Hippocampal formation (tissue), 2 donors: Measurements from ENCODE around the gene DYSF.

ENCODE experiments used
- DNase-seq, 2 donors: peaks; one replicate each; lab custom pipeline; 2025; lab: John Stamatoyannopoulos, UW

The DYSF gene

DNA sequence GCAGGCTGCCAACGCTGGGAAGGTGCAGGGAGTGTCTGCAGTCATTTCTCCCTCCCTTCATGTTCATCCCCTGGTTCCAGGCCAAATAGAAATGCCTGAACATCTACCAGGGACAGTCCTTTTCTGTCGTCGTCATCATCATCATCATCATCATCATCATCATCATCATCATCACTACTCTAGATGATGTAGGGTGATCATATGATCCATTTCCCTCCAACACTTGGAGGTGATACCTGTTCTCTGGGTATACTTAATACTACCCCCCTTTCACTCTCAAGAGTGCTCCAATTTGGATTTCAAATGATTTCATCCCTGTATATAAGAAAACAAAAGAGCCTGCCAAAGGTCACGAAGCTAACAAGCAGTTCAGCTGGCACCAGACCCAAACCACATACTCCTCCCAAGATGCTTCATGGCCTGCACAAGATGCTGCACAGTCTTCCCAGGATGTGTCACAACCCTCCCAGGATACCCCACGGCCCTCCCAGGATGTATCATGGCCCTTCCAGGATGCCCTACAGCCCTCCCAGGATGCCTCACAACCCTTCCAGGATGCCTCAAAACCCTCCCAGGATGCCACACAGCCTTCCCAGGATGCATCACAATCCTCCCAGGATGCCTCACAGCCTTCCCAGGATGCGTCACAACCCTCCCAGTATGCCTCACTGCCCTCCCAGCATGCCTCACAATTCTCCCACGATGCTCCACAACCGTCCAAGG lies 257.9 kb downstream of the DYSF start:
- DNase-seq, result no peak

DNA sequence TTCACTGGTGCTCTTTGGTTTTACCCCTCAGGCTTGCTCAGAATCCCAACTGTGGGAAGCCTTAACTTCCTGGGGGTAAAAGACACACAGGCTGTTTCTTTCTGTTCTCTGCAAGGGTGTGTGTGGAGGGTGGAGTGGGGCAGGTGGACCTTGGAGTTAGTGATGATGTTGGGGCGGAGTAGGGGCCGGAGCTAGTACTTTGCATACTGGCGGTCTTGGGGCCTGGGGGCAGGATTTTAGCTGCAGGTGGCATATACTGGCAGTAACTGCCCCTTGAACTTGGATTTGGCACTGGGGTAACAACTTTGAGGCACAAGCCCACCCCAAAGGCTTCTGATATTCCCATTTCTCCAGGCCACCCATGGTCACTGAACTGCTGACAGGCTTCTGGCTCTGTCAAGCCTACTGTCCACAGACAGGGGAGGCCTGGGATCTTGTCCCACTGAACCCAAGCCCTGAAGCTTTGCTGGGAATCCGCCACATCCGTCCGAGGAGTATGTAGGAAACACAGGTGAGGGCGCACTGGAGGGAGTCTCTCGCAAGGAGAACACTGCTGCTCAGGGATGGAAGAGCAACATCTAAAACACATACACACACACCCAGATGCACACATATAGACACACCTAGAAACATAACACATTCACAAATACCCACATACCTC lies 258.9 kb downstream of the DYSF start:
- DNase-seq, result no peak

DNA sequence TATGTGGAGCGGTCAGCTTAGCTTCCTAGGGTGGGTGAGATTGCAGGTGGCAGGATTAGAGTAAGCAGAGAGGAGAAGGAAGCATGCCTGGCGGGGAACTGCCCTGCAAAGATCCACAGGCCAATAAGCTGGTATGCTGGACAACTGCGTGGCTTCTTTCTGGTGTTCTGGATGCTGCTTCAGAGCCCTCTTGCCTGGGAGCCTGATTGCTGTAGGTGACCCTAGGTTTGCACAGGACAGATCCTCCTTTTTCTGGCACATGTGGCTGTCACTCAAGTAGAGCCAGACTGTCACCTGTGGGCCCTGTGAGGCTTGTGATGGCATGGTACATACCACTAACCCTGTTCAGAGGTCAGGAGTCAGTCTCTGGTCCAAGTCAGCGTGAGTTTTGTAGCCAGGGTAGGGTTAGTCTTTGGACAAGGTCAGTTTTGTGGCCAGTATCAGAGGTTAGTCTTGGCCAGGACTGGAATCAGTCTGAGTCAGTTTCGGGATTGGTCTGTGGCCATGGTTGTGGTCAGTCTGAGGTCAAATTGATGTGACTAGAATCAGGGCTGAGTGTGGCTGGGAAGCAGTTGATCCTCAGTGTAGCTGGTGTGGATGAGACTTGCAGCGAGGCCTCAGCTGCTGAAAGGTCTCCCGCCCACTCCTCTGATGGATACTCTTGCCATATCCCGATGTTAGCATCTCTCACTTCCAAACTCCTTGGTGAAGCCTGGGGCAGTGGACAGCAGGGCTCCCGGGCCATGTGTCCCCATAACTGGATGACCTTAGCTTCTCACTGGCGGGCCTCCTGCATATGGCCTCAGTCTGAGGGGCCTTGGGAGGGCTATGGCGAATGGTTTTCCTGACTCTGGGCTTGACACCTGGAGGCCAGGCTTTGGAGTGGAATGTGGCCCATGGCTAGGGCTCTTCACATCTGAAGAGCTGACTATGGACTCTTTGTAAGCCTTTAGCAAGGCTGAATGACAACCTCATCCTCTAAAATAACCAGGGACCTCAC lies 260.5 kb downstream of the DYSF start:
- DNase-seq, result no peak

DNA sequence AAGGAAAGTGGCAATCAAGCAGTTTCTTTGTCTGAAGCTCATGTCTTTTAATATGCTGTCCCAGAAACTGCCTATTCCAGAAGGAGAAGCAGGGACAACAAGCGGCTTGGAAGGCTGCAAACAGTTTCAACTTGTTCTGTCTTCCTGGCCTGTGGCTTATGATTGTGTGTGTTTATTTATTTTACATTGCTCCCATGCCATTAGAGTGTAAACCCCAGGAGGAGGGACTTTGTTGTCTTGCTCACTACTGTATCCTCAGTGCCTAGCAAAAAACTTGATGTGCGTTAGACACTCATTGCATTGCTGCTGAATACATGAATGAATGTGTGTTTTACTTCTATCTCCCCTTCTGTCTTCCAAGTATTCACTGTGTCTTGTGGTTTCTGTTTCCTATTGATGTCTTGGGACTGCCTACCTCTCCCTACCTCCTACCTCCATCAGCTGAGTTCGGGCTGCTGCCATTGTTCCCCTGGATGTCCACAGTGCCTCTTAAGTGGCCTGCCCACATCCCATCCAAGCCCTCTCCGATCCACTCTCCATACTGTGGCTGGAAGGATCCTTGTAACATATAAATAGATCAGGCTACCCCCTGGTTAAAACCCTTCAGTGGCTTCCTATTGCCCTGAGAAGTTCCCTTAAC lies 261.4 kb downstream of the DYSF start:
- no peak for DNase-seq

DNA sequence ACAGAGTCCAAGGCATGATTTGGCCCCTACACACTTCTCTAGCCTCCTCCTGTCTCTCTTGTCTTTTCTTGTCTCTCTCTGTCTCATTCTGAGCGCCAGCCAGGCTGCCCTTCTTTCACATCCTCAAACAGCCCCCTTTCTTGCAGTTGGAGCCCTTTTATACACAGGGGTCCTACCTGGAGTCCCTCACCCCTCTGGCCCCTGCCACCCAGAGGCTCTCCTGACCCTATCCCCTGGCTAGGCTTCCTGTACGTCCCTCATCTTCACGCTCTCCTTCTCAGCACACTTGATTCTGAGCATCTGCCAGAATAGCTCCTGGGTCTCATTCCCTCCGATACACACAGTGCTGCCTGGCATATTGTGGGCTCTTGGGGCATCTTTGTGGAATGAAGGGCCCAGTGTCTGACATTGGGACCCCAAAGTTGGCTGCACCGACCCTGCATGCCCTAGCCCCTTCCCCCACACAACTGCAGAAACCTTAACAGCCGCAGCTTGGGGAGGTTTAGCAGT lies 261.9 kb downstream of the DYSF start:
- no peak for DNase-seq

DNA sequence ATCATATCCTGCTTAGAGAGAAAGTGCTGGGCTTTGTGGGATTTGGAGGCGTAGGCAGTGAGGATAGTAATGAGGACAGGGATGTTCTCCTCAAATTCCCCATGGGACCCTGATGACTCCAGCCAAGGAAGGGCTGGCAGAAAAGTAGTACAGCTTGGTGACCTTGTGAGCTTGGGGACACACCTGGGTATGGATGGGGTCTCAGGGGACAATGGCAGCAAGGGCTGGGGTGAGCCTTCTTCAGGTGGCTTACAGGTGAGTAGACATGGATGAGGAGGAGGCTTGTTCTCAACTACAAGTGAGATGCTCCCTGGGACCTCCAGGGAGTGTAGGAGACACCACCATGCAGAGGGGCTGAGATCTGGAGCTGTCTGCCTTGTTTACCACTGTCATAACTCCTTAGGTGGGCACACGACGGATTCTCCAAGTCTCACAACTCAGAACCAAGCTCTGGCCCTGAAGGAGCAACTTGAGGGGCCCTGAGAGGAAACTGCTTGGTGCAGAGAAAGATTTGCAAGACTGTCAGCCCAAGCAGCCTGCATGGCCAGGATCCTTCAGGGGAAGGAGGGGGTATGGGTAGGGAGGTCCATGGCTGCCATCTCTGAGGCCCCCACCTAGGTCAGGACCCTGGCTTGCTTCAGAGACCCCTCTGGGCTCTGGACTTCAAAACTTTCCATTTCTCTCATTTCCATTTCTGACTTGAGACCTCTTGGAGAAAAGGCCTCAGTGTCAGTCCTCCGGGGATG lies 262.8 kb downstream of the DYSF start:
- DNase-seq, result no peak

DNA sequence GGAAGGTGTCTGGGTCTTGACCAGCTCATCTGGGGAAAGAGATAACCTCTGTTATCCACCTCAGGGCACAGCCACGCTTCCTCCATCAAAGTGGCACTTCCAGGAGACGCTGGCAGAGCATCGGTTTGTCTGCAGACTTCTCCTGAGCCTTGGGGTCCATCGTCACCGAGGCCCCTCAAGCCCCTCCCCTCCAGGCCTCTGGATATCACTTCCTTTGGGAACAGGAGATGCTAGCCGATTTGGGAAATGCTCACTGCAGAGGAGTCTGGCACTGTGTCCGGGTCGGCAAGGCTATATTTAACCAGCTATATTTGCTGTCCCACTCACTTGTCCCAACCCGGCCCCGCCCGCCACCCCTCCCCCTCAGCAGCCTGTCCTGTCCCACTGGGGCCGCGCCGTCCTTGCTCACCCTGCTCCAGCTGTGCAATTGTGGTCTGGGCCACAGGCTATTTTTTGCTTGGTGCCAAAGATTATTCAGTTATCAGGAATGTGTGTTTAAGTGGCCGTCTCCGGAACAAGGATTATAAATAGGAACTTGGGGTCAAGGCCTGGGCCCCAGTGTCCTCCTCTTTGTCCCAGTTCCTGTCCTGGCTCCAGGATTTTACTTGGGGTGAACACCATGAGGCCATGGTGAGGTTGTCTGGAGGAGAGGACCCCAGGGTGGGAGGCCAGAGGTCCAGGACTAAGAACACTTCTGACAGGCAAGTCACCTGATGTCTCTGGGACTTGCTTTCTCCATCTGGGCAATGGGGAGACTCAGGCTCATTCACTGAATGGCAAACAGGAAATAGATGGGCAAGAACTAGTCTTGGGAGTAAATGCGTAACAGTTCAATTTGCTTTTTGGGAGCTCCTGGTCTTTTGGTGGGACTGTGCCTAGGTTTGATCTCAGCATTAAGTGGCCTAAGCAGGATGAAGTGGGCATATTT lies 263.6 kb downstream of the DYSF start:
- no peak for DNase-seq

DNA sequence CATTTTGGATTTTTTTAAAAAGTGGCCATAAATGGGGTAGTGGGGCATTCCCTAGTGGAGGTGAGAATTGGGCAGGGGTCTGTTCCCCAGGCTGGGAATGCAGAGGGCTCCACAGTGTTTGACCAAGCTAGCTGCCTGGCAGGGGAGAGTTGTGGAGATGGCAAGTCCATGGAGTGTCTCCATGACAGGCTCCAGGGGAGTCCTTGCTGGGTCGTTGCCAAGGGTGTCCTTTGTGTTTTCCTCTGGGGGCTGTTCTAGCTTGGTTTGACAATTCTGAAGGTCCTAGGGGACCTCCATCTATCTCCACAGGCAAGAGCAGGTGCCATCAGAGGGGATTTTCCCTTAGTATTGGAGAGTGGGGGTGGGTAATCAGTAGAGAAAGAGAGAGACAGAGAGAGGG lies 265.3 kb downstream of the DYSF start:
- no peak for DNase-seq

DNA sequence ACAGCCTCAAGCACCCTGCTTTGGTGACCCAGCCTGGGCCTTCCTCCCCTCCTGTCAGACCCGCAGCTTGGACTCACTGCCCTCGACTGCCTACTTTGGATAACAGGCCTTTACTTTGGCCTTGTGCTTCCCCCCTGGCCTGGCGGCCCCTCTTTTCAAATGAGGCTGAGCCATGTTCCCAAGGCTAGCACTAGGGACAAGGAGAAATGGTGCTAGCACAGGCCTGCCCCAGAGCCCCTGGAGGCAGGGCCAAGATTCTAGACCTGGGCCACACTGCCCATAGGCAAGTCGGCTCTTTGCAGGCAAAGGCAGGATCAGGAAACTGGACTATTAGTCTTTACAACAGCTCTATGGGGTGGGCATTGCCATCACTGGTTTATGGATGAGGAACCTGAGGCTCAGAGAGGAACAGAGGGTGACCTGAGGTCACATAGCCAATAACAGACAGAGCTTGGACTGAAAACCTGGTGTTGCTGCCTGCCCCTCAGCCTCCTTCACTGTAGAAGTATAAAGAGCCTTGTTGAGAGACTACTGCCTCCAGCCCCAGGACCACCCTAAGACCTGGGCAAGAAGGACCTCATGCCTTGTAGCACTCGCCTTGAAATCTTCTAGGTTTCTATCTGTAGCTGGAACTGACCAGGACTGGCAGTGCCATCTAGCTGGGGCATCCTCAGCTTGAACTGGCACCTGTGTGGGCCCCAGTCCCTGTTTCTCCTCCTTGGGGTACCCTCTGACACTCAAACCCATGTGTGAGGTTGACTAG lies 266.3 kb downstream of the DYSF start:
- no peak for DNase-seq

DNA sequence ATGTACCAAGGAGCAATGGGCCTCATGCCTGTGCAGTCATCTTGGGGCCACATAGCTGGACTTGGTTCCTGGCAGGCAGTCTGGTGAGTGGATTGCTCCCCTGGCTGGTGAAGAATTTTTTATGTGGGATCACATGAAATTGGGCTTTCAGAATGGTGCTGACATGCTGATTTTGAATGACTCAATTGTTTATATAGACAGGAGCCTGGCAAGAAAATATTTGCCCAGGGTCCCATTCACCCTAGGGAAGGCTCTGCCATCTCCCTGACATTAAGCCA lies 266.9 kb downstream of the DYSF start:
- DNase-seq, result no peak

DNA sequence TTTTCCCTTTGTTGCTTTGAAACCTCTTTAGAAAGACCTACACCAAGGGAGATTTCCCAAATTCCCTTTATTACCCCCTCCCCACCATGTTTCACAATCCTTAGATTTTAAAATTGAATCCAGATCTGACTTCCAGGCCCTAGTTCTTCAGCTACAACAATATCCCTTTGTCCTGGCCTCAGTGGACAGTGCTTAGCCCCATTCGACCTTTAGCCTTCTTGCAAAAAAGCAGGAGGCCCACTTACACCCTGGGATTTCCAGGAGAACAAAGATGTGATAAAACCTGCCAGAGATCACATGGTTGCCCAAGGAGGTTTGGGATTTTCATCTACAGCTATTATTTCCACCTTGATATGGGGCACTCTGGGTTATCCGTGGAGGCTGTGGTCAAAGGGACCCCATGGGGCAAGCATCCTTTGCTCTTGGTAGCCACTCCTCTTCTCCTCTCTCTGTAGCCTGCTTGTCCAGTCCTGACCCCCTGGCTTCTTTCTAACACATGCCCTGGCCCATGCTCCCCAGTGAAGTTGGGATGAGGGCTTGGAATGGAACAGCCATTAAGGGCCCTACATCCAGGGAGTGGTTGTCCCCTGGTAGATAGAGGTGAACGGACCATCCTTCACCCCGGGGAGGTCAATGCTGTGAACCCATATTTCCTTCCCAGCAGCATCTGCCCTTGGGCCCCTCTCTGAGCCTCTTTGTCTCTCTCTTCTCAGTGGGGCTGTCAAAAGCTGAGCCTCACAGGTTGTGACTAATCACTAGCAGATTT lies 267.4 kb downstream of the DYSF start:
- no peak for DNase-seq

DNA sequence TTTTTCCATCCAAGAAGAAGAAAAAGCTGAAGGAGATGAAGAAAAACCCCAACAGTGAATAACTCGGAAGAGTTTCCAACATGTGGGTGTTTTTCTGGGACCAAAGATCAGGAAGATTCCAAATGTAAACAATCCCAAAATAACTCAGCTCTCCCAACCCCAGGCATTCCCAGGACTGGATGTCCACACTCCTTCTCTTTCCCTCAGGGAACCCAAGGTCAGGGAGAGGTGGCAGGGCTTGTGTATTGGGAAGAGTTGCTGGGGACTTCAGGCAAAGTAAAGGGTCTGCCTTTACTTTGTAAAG lies 268.0 kb downstream of the DYSF start:
- DNase-seq, result no peak

DNA sequence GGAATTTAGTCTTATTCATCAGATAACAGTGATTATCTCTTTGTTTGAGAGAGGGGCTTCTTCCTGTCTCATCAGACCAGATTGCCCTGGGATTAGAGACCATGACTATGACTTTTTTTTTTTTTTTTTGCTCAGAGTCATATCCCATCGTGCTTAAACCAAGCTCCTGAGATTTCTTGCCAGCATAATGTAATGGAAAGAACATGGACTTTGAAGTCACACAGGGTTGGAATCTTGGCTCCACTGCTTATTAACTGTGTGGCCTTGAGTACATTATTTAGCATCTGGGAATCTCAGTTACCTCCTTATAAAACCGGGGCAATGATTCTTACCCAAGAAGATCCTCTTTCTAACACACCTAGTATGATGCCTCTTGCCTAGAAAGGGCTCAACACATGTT lies 268.3 kb downstream of the DYSF start:
- DNase-seq, result no peak

DNA sequence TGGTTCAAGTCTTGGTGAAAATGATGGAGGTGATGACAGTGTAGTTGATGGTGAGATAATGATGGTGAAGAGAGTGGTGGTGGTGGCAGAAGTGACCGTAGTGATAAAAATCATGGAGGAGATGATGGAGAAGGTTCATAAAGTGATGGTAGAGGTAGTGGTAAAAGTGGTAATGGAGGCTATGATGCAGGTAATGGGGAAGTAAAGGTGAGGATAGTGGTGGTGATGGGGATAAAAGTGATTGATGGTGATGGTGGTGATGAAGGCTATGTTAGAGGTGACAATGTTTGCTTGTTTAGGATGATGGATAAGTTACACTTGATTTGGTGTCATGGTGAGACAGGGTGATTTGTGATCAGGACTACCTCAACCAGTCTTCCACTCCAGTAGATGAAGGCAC lies 268.9 kb downstream of the DYSF start:
- no peak for DNase-seq

DNA sequence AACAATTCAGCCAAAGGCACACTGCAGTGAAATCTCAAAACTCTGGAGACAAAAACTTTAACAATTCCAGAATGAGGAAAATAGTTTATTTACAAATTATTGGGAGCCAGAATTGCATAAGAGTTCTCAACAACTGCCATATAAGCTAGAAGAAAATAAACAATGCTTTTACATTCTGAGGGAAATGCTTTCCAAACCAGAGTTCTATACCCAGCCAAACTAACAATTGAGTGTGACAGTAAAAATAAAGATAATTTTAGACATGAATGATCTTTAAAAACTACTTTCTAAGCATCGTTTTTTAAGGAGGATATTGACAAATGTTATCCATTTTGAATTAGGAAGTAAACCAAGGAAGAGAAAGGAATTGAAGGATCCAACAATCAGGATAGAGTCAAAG lies 271.4 kb downstream of the DYSF start:
- DNase-seq, result no peak

DNA sequence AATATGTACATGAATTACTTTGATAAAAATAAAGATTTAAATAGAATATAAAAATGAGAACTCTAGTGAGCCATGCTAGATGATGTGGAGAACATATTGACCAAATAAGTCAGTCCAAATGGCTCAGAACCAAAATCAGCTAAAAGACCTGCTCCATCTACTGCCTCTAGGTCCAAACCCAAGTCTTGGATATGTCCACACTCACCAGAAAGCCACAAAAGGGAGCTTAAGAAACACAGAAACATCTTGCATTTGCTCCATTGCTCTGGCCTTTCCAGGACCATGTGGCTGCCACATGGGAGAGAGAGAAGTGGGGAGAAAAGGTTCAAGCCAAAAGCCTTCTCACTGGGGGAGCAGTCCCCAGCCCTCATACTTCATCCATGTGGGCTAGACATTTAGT lies 272.5 kb downstream of the DYSF start:
- DNase-seq, result no peak

DNA sequence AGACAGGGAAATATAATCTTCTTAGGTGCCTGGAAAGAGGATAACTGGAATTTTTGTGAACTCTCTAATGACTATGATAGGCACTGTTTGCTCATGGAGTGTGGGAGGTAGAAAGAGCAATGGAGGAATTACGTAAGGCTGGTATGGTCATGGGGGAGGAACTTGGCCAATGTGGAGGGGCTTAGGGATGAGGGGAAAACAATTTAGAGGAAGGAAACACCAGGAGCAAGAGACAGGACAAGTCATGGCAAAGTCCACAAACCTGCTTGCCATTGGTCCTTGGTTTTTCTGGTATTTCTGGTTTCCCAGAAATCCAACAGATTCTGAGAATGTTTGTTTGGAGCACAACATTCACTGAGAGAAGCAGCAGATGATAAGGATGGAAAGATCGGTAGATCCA lies 274.2 kb downstream of the DYSF start:
- no peak for DNase-seq

DNA sequence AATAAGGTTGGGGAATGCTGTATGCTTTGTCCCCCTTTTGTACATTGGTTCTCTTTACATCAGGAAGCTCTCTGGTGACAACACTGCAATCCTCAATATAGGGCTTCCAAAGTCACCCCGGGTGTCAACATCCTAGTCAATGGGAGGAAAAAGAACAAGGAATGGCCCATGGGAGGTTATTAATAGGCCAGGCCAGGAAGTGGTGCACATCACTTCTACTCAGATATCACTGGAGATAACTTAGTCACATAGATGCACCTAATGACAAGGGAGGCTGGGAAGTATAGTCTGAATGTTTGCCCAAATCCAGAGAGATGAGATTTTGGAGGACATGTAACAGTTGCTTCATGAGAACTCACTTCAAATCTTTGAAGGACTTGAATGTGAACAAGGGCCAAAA lies 274.7 kb downstream of the DYSF start:
- no peak for DNase-seq

DNA sequence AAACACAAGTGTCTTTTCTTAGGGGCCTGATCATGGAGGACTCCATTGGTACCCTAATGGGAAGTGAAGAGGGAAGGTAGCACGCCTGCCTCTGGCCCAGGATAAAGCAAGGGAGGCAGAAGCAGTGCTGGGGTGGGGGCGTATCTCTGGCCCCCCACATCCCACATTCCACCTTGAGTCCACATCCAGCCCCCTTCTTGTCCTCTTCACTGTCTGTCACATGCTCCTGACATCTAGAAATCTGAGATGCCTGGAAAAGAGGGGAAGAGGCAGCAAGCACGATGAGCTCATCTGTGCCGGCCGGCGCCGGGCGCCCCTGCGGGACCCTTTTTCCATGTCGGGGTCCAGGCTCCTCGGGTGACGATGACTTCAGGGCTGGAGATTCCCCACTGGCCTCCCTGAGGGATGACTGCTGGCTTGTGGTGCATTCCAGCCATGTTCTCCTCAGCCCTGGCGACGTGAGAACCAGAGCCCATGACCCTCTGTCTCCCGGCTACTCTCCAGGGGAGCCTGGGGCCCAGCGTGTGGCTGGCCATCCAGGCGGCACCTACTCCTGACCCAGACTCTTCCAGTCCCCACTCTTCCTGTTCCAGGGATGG lies 277.5 kb downstream of the DYSF start:
- no peak for DNase-seq
